ENCODE data around the gene CCDC63.

- no peak for TF ChIP-seq CTCF (IDR thresholded peaks at IDR 0.05)
- TF ChIP-seq POLR2A (IDR thresholded peaks at IDR 0.05), result no peak
Measured at GRCh38 chr12:110836291-110836690, 10.5 kb upstream of the CCDC63 start.
